Glomerular visceral epithelial cell (primary cell): ENCODE measurements around the gene MERTK.
"Not testable (repeated sequence)": the region's sequence is repeated elsewhere in the genome, so short reads cannot be mapped to it uniquely, and the experiment has no call there.

Experiments
- DNase-seq: peaks from one replicate; pipeline ENCODE4 v3.0.0-alpha.2; 2016; ENCODE audit errors: extremely low spot score

MERTK gene

GRCh38 chr2:112041460-112041859 lies 143.1 kb downstream of the MERTK start:
- DNase-seq: not testable (repeated sequence)

- DNase-seq: no peak
These were observed 147.1 kb downstream of the MERTK start for GRCh38 chr2:112045446-112046014.

- DNase-seq: no peak
These were observed 147.8 kb downstream of the MERTK start for GRCh38 chr2:112046231-112046630.

- DNase-seq: no peak
These were observed 149.3 kb downstream of the MERTK start for GRCh38 chr2:112047537-112048235.

GRCh38 chr2:112048236-112048592 lies 149.8 kb downstream of the MERTK start:
- DNase-seq: no peak

- DNase-seq: peak; percentile 72
These were observed 150.5 kb downstream of the MERTK start for GRCh38 chr2:112048887-112049286.

GRCh38 chr2:112050316-112050715 lies 151.9 kb downstream of the MERTK start:
- no peak for DNase-seq

- peak; percentile 98 for DNase-seq
These were observed 155.8 kb downstream of the MERTK start for GRCh38 chr2:112053917-112054846.

GRCh38 chr2:112054847-112055729 lies 156.7 kb downstream of the MERTK start, which contains the start of gene TMEM87B:
Gene TMEM87B (plus strand): TSS chr2:112055269. CDS start chr2:112055592, 323 bp downstream.
- peak; percentile 100 for DNase-seq

GRCh38 chr2:112055730-112056625 lies 157.6 kb downstream of the MERTK start:
- DNase-seq: peak; percentile 82

- DNase-seq: no peak
These were observed 158.2 kb downstream of the MERTK start for GRCh38 chr2:112056626-112056987.

- DNase-seq: no peak
These were observed 161.3 kb downstream of the MERTK start for GRCh38 chr2:112059671-112060070.

- no peak for DNase-seq
These were observed 162.9 kb downstream of the MERTK start for GRCh38 chr2:112061299-112061698.

- no peak for DNase-seq
These were observed 163.4 kb downstream of the MERTK start for GRCh38 chr2:112061840-112062239.

- DNase-seq: no peak
These were observed 164.5 kb downstream of the MERTK start for GRCh38 chr2:112062894-112063293.

- no peak for DNase-seq
These were observed 167.1 kb downstream of the MERTK start for GRCh38 chr2:112065486-112065885.

GRCh38 chr2:112065966-112066365 lies 167.6 kb downstream of the MERTK start:
- DNase-seq: no peak

- not testable (repeated sequence) for DNase-seq
These were observed 171.4 kb downstream of the MERTK start for GRCh38 chr2:112069794-112070193.

- no peak for DNase-seq
These were observed 175.5 kb downstream of the MERTK start for GRCh38 chr2:112073875-112074274.

GRCh38 chr2:112074506-112074905 lies 176.1 kb downstream of the MERTK start:
- DNase-seq: no peak
